Mesendoderm (in vitro differentiated cells): ENCODE data around the gene MXI1.
A peak's percentile ranks its signal among the peaks of the same experiment; 100 is the strongest.

Experiments used
- DNase-seq: peaks from one replicate; pipeline ENCODE4 v3.0.0; 2013
- H2AK5ac ChIP-seq: 2 replicates; pipeline ENCODE4 v1.6.1; 2013; ENCODE audit warnings: low read length, inconsistent platforms
- H2BK120ac ChIP-seq: 2 replicates; pipeline ENCODE4 v1.6.1; 2013; ENCODE audit warnings: low read depth, mild to moderate bottlenecking, low read length, moderate library complexity, mixed read lengths
- H2BK15ac ChIP-seq: replicated peaks from 2 replicates; pipeline ENCODE4 v1.6.1; 2013; ENCODE audit warnings: low read depth, mild to moderate bottlenecking, moderate library complexity
- H2BK5ac ChIP-seq: 2 replicates; pipeline ENCODE4 v1.6.1; 2013; ENCODE audit warnings: low read length, inconsistent platforms
- H3K18ac ChIP-seq: 2 replicates; pipeline ENCODE4 v1.6.1; 2013; ENCODE audit warnings: mild to moderate bottlenecking, low read length, mixed read lengths
- H3K23ac ChIP-seq: one replicate; pipeline ENCODE4 v1.6.1; 2013; ENCODE audit warnings: low read length
- H3K27ac ChIP-seq: 2 replicates; pipeline ENCODE4 v1.5.1; 2013; ENCODE audit warnings: low read depth, mild to moderate bottlenecking, inconsistent platforms, low read length, moderate library complexity
- H3K27me3 ChIP-seq: 2 replicates; pipeline ENCODE4 v1.6.1; 2013; ENCODE audit warnings: low read length, control low read depth, mild to moderate bottlenecking, inconsistent platforms; ENCODE audit not compliant: insufficient read depth, poor library complexity
- H3K36me3 ChIP-seq: 2 replicates; pipeline ENCODE4 v1.6.1; 2013; ENCODE audit warnings: low read length, inconsistent platforms; ENCODE audit not compliant: control insufficient read depth, insufficient read depth
- H3K4ac ChIP-seq: one replicate; pipeline ENCODE4 v1.6.1; 2013; ENCODE audit warnings: low read depth, mild to moderate bottlenecking, low read length, moderate library complexity
- H3K4me1 ChIP-seq: 2 replicates; pipeline ENCODE4 v1.6.1; 2013; ENCODE audit warnings: low read depth, low read length, inconsistent platforms; ENCODE audit not compliant: control insufficient read depth
- H3K4me2 ChIP-seq: 2 replicates; pipeline ENCODE4 v1.6.1; 2013; ENCODE audit warnings: low read length
- H3K4me3 ChIP-seq: 2 replicates; pipeline ENCODE4 v1.5.1; 2013; ENCODE audit warnings: mild to moderate bottlenecking, low read length
- H3K56ac ChIP-seq: one replicate; pipeline ENCODE4 v1.6.1; 2013; ENCODE audit warnings: low read length
- H3K79me1 ChIP-seq: 2 replicates; pipeline ENCODE4 v1.6.1; 2013; ENCODE audit warnings: low read length, inconsistent platforms
- H3K79me2 ChIP-seq: 2 replicates; pipeline ENCODE4 v1.6.1; 2013; ENCODE audit warnings: mild to moderate bottlenecking, low read length; ENCODE audit not compliant: control insufficient read depth, insufficient read depth
- H3K9ac ChIP-seq: 2 replicates; pipeline ENCODE4 v1.6.1; 2013; ENCODE audit warnings: low read length, inconsistent platforms
- H4K5ac ChIP-seq: one replicate; pipeline ENCODE4 v1.6.1; 2013; ENCODE audit warnings: low read length
- H4K8ac ChIP-seq: one replicate; pipeline ENCODE4 v1.6.1; 2013; ENCODE audit warnings: low read depth, mild to moderate bottlenecking, control low read depth, low read length, moderate library complexity
- WGBS: extraction: QIAGEN DNeasy Blood & Tissue Kit; methylation state at CpG from one replicate; pipeline ENCODE4 v1.1.7; 2013; ENCODE audit warnings: low lambda C conversion rate, missing lambda C conversion rate; ENCODE audit not compliant: insufficient coverage; ENCODE audit errors: extremely low coverage; 5-methylcytosine and 5-hydroxymethylcytosine counted together

The MXI1 gene

GRCh38 chr10:110163192-110163773 is 44.1 kb upstream of the MXI1 start:
- Histone ChIP-seq H3K18ac (no peak overlapping the region), H4K8ac (no peak overlapping the region), H3K4ac (no peak overlapping the region), H3K79me1 (no peaks in the 10 kb centered on the region), H3K27me3 (peaks cover 7% of the 10 kb centered on the region), H2BK15ac (no peak overlapping the region), H3K9ac (no peak overlapping the region), H3K23ac (no peak overlapping the region), H3K79me2 (no peaks in the 10 kb centered on the region), H4K5ac (no peak overlapping the region), H3K4me1 (peaks cover 11% of the 10 kb centered on the region), H2BK5ac (no peak overlapping the region), H3K4me3 (no peak overlapping the region), H3K27ac (no peak overlapping the region), H2AK5ac (no peak overlapping the region), H2BK120ac (no peak overlapping the region), H3K56ac (peak overlapping the region; percentile 65), H3K36me3 (no peaks in the 10 kb centered on the region), H3K4me2 (no peak overlapping the region)
- no CpG with 5 or more reads among the region's 5 CpGs for WGBS
- DNase-seq, result peak; percentile 81

DNA sequence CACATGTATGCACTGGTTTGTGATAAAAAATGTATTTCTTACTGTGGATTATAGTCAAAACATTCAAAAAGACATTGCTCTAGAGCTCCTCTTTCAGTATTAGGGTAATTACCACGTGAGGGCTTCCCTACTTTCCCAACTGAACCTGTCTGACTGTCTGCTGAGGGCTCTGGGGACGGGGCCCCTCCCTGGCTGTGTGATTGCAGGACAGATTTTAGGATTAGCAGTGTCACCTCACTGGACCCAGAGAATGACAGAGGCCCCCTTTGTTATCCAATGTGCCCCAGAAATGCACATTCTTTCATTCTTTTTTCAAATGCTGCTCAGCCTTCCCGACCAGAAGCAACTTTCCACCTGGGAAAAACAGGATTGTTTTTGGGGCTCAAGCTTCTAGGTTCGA is 43.6 kb upstream of the MXI1 start:
- DNase-seq, result no peak
- no peak overlapping the region for H4K5ac ChIP-seq
- no peak overlapping the region for H2BK5ac ChIP-seq
- H4K8ac ChIP-seq, result no peak overlapping the region
- peaks cover 7% of the 10 kb centered on the region for H3K27me3 ChIP-seq
- H3K79me2 ChIP-seq, result no peaks in the 10 kb centered on the region
- H3K4me1 ChIP-seq, result peaks cover 12% of the 10 kb centered on the region
- H3K4ac ChIP-seq, result no peak overlapping the region
- H2BK15ac ChIP-seq, result no peak overlapping the region
- no peak overlapping the region for H3K27ac ChIP-seq
- peak overlapping the region; percentile 3 for H3K56ac ChIP-seq
- no peak overlapping the region for H2AK5ac ChIP-seq
- no peaks in the 10 kb centered on the region for H3K79me1 ChIP-seq
- WGBS, result no CpG with 5 or more reads among the region's 4 CpGs
- no peak overlapping the region for H3K9ac ChIP-seq
- H3K36me3 ChIP-seq, result no peaks in the 10 kb centered on the region
- no peak overlapping the region for H3K4me2 ChIP-seq
- H3K4me3 ChIP-seq, result no peak overlapping the region
- no peak overlapping the region for H2BK120ac ChIP-seq
- H3K18ac ChIP-seq, result no peak overlapping the region
- H3K23ac ChIP-seq, result no peak overlapping the region

DNA sequence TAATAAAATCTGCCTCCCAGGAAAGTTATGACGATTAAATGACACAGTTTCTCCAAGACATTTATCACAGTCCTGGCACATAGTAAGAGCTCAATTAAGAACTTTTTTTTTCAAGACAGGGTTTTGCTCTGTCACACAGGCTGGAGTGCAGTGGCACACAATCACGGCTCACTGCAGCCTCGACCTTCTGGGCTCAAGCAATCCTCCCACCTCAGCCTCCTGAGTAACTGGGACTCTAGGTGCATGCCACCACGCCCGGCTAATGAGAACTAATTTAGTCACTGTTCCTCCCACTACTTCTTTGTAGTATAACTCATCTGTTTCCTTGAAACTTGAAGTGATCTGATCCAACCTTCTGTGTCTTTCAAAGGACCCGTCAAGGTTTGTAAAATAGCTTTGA is 42.2 kb upstream of the MXI1 start:
- Histone ChIP-seq H3K4me1 (peaks cover 18% of the 10 kb centered on the region), H3K4me2 (no peak overlapping the region), H3K18ac (no peak overlapping the region), H3K9ac (no peak overlapping the region), H3K4ac (no peak overlapping the region), H3K23ac (no peak overlapping the region), H2BK5ac (no peak overlapping the region), H3K4me3 (no peak overlapping the region), H3K56ac (no peak overlapping the region), H3K79me1 (no peaks in the 10 kb centered on the region), H2AK5ac (no peak overlapping the region), H3K27ac (no peak overlapping the region), H3K27me3 (peaks cover 14% of the 10 kb centered on the region), H2BK15ac (no peak overlapping the region), H3K79me2 (no peaks in the 10 kb centered on the region), H4K5ac (no peak overlapping the region), H4K8ac (no peak overlapping the region), H3K36me3 (no peaks in the 10 kb centered on the region), H2BK120ac (no peak overlapping the region)
- WGBS, result no CpG with 5 or more reads among the region's 6 CpGs
- DNase-seq, result no peak

- Histone ChIP-seq H4K5ac (no peak overlapping the region), H3K4me1 (peaks cover 18% of the 10 kb centered on the region), H3K79me2 (no peaks in the 10 kb centered on the region), H2BK120ac (no peak overlapping the region), H3K27ac (no peak overlapping the region), H3K79me1 (no peaks in the 10 kb centered on the region), H3K4ac (no peak overlapping the region), H3K27me3 (peaks cover 17% of the 10 kb centered on the region), H3K4me3 (no peak overlapping the region), H3K23ac (no peak overlapping the region), H2AK5ac (no peak overlapping the region), H3K9ac (no peak overlapping the region), H4K8ac (no peak overlapping the region), H3K36me3 (no peaks in the 10 kb centered on the region), H2BK15ac (no peak overlapping the region), H3K18ac (no peak overlapping the region), H3K4me2 (no peak overlapping the region), H3K56ac (no peak overlapping the region), H2BK5ac (no peak overlapping the region)
- no peak for DNase-seq
- no CpG with 5 or more reads among the region's 7 CpGs for WGBS
Measured at GRCh38 chr10:110167149-110167548, 40.3 kb upstream of the MXI1 start.

GRCh38 chr10:110168601-110169481 is 38.6 kb upstream of the MXI1 start:
- Histone ChIP-seq H3K18ac (no peak overlapping the region), H3K9ac (no peak overlapping the region), H3K36me3 (no peaks in the 10 kb centered on the region), H2BK120ac (no peak overlapping the region), H3K23ac (no peak overlapping the region), H2AK5ac (no peak overlapping the region), H3K4me2 (peak overlapping the region; percentile 14), H3K4ac (no peak overlapping the region), H3K4me3 (no peak overlapping the region), H3K79me2 (no peaks in the 10 kb centered on the region), H3K27me3 (peaks cover 18% of the 10 kb centered on the region), H3K56ac (peak overlapping the region; percentile 54), H4K8ac (no peak overlapping the region), H2BK5ac (no peak overlapping the region), H3K27ac (no peak overlapping the region), H3K79me1 (no peaks in the 10 kb centered on the region), H4K5ac (no peak overlapping the region), H3K4me1 (peaks cover 13% of the 10 kb centered on the region), H2BK15ac (no peak overlapping the region)
- WGBS, result no CpG with 5 or more reads among the region's 10 CpGs
- peak; percentile 68 for DNase-seq
